ENCODE measurements around the gene SPAG17.

DNA sequence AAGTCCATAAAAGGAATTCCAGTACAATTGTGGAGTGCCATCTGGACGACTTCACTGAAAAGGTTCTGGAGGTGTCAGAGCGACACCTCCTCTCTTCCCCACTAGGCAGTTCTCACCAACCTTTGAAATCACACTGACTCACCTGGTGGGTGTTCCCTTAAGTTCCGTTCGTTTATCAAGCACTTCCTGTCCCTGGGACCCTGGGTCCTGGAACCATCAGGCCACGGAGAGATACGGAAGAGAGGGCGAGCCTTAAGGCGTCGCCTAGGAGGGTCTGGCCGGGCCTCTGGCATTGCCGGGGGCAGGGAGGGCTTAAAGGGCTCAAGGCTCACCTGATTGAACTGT, 317 bp downstream of the SPAG17 start:
- TF ChIP-seq POLR2AphosphoS5 (IDR thresholded peaks at IDR 0.05) = no peak
- no peak for TF ChIP-seq CTCF (IDR thresholded peaks at IDR 0.05)
